WI38 (cell line): ENCODE results near the gene OPALIN.

Experiments used
- H3K4me3 ChIP-seq: 2 replicates; pipeline ENCODE4 v1.5.1; 2011; ENCODE audit warnings: low read depth, mild to moderate bottlenecking, control low read depth, low read length
- TF ChIP-seq, protein P1 (sequence below): IDR thresholded peaks from 2 replicates; pipeline ENCODE4 v1.5.1; 2012; ENCODE audit warnings: low read depth, mild to moderate bottlenecking, control low read depth, low read length

OPALIN gene

DNA sequence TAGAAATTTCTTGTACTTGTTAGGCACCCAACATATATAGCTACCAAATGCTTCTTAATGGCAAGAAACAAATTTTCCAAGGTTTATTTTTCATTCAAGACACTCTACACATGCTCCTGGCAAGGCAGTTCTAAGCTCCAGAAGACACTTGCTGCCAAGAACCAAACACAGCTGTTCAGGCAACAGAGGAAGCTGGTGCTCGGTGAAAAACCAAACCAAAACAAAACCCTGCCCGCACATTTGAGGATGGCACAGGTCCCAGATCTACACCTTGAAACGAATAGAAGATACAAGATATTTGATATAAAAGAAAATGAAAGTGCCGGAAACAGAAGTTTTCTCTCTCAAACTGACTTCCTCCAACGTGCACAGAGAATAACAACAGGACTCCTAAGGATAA is 59.4 kb downstream of the OPALIN start:
- H3K4me3 ChIP-seq: no peak overlapping the region
- TF ChIP-seq, protein P1, sequence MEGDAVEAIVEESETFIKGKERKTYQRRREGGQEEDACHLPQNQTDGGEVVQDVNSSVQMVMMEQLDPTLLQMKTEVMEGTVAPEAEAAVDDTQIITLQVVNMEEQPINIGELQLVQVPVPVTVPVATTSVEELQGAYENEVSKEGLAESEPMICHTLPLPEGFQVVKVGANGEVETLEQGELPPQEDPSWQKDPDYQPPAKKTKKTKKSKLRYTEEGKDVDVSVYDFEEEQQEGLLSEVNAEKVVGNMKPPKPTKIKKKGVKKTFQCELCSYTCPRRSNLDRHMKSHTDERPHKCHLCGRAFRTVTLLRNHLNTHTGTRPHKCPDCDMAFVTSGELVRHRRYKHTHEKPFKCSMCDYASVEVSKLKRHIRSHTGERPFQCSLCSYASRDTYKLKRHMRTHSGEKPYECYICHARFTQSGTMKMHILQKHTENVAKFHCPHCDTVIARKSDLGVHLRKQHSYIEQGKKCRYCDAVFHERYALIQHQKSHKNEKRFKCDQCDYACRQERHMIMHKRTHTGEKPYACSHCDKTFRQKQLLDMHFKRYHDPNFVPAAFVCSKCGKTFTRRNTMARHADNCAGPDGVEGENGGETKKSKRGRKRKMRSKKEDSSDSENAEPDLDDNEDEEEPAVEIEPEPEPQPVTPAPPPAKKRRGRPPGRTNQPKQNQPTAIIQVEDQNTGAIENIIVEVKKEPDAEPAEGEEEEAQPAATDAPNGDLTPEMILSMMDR: no peak

DNA sequence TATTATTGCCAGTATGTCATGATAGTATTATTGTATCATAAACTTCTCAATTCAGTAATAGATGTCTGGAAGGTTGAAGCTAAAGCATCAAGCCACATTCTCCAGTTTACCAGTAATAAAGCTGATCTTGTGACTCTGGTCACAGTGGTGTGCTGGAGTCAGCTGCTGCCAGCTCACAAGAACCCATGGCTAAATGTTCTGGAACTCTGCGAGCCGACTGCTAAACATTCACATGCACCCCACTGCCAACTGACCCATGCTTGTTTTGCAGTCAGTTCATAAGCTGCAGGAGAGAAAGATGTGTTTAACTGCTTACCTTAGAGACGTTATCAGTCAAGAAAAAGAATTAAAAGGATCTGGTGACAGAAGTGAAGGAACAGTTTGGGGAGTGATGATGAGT is 60.4 kb downstream of the OPALIN start:
- TF ChIP-seq, protein P1: no peak
- H3K4me3 ChIP-seq: no peak overlapping the region

DNA sequence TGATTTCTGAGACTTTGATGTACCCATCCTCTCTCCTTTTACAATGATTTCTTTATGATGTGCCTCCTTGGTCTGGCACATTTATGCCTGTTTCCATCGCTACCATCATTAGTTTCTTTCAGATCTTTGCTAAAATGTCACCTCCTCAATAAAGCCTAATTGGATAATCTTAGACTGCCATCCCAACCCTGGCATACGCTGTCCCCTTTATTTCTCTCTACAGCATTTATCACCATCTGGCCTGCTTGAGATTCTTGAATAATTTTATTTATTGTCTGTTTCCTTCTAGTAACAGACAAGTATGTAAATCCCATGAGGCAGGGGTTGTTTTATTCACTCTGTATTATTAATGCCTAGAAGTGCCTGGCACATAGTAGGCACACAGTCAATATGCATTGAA is 61.3 kb downstream of the OPALIN start:
- no peak overlapping the region for H3K4me3 ChIP-seq
- TF ChIP-seq, protein P1: no peak

DNA sequence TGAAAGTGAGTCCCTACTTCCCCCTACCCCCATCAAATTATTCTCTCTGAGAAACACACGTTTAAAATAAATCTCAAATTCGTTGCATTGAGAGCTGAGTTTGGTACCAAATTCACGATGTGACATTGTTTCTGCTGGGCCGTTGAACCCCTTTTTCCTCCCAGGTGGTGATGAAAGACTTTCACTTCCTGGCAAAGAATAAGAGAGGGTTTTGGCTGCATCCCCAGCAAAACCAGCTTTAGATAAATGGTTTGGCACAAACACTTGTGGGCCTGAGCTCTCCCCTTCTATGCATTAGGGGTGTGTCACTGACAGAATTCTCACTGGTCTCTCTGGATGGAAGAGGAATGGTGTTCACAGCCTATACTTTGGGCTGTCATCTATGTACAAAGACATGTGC is 63.3 kb downstream of the OPALIN start:
- no peak overlapping the region for H3K4me3 ChIP-seq
- TF ChIP-seq, protein P1: no peak
